ENCODE results near the gene AJAP1.

DNA sequence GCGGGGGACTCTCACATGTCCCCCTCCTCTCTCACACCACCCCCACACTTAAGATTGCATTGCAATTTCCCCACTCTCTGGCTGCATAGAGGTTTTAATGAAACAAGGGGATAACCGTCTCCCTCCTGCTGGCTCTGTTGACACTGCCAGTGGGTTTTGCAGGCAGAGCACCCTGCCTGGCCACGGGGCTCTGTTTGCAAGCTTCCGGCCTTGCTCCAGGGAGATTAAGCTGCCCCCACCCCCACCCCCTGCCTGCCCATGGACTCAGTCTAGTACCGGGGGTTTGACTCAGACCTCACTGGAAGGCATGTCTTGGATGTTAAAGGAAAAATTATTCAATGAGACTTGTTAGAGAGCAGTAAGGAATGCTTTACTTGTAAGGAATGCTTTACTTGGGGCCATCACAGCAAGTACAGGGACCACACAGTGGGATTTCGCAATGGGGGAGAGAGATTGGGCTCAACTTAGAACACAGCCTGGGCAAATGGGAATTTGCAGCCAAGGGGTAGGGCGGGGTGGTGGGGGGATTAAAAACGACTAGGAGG lies 101.0 kb downstream of the AJAP1 start:
- TF ChIP-seq, protein P1, sequence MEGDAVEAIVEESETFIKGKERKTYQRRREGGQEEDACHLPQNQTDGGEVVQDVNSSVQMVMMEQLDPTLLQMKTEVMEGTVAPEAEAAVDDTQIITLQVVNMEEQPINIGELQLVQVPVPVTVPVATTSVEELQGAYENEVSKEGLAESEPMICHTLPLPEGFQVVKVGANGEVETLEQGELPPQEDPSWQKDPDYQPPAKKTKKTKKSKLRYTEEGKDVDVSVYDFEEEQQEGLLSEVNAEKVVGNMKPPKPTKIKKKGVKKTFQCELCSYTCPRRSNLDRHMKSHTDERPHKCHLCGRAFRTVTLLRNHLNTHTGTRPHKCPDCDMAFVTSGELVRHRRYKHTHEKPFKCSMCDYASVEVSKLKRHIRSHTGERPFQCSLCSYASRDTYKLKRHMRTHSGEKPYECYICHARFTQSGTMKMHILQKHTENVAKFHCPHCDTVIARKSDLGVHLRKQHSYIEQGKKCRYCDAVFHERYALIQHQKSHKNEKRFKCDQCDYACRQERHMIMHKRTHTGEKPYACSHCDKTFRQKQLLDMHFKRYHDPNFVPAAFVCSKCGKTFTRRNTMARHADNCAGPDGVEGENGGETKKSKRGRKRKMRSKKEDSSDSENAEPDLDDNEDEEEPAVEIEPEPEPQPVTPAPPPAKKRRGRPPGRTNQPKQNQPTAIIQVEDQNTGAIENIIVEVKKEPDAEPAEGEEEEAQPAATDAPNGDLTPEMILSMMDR (IDR thresholded peaks at IDR 0.05; ENCODE audit: poor library complexity), result no peak
- TF ChIP-seq EZH2 (IDR thresholded peaks at IDR 0.05; ENCODE audit: borderline replicate concordance), result no peak
- no peak for TF ChIP-seq EZH2phosphoT487 (IDR thresholded peaks at IDR 0.05; ENCODE audit: low read depth, severe bottlenecking, unreplicated experiment)
